HG03175 (cell line): ENCODE data around the gene CYB5A.

Experiments
- ATAC-seq: cut with Tn5 transposase; IDR thresholded peaks from one replicate; pipeline ENCODE4 v1.9.1; 2021; ENCODE audit warnings: mild to moderate bottlenecking, moderate library complexity; ENCODE audit not compliant: unreplicated experiment

CYB5A gene

DNA sequence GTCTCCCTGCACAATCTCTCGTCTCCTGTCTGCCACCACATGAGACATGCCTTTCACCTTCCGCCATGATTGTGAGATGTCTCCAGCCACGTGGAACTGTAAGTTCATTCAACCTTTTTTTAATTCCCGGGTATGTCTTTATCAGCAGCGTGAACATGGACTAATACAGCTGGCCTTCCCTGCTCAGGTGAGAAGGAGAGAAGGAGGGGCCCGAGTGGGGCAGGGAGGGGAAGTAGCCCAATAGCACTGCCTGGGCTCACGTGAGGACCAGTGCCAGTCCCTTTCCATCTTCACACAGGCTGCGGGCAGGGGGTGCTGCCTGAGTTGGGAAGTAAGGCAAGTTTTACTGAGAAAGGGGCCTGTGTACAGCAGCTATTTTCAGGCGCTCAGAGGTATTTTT lies 70.7 kb downstream of the CYB5A start:
- ATAC-seq = no peak

DNA sequence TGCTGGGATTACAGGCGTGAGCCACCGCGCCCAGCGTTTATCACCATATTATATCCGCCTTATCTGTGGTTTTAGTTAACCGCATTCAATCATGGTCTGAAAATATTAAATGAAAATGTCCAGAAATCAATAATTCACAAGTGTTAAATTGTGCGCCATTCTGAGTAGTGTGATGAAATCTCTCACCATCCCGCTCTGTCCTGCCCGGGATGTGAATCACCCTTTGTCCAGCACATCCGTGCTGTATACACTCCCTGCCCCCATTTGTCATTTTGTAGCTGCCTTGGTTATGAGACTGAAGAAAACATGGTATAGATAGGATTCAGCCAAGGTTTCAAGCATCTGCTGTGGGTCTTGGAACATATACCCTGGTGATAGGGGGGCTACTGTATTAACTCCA lies 72.7 kb downstream of the CYB5A start:
- no peak for ATAC-seq

DNA sequence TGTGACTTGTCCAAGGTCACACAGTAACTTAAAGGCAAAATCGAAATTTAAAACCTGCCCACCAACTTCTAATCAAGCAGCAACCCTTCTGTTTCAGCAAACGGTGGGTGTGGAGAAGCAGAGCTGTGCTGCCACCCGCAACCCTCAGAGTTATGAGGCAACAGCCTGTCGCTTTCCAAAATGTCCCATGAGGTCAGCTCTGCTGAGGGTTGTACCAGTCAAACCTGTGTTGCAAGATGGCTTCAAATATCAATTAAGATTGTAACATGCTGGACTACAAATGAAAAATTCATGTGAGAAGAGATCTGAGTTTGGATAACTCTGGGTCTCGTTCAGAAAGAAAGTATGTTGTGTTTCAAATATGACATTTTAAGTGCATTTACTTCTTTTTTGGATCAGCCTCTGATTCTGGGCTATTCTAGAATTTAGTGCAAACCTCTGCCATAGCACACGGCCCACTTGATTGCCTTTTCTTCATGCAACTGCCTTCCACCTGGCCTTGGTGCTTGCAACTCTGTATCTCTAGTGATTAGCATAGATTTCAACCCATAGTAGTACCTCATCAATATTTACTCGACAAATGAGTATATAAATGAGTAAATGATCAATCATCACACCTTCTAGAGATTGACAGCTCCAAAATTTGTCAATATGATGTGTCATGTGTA lies 74.2 kb downstream of the CYB5A start:
- no peak for ATAC-seq

DNA sequence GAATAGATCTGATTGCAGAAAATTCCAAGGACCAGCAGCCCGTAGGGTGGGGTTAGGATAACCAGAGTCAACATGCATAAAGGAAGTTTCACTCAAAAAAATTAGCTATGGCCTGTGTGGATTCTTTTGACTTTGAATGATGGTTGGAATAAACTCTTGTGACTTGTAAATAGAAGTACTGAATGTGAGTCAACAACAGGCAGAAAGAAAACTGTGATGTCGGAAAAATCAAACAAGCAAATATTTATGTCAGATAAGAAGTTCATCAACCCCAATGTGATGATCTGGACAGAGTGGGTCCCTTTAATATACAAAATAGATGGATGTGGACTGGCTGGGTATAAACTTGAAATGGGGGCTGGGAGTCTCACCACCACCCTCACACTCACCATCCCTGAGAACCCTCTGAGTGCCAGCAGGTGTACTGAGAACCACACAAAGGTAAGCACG lies 75.1 kb downstream of the CYB5A start:
- no peak for ATAC-seq

DNA sequence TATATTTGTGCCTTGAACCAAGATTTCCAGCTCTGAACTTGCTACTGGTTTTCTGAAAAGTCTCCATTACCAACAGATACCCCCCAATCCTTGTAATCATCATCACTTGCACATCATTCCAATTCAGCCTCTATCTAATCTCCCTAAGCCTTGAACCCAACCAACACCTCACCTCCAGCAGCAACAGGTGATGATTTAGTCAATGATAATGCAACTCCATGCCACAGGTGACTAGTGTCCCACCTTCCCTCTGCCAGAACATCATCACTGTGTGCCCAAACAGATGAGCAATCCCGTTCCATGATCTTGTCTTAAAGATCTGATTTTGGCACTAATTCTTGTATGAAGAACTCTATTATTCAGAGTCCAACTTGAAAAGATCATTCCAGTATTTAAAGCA lies 75.9 kb downstream of the CYB5A start:
- no peak for ATAC-seq

DNA sequence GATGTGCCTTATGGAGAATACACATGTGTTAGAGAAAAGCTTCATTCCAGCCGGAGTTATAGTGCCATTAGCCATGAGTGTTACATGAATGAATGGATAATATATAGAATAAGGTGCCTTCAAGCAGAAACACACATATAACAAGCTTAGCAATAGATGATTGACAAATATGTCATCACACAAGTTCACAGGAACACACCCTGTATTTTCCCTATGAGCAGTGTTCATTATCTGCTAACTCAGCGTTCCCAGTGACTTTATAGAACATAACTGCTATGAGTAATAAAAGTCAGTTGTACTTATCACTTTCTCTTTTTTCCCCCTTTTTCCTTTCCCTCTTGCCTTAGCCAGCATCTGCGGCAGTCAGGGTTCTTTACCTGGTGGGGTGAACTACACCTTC lies 78.3 kb downstream of the CYB5A start:
- ATAC-seq = no peak

DNA sequence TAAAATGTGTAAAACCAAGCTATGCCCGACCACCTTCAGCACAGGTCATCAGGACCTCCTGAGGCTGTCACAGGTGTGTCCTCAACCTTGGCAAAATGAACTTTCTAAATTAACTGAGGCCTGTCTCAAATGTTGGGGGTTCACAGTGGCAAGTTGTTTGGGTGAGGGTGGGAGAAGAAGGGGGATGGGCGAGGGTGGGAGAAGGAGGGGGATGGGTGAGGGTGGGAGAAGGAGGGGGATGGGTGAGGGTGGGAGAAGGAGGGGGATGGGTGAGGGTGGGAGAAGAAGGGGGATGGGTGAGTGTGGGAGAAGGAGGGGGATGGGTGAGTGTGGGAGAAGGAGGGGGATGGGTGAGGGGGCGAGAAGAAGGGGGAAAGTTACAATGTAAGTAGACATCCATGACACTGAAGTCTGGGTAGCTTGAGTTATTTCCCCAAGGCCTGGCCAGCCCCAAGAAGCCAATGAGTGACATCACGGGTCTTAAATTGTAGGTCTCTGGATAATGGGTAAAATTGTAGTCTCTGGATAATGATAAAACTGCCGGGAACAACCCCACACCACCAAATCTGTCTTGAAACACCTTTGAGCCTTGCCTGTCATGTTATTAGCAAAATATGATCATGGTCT lies 87.1 kb downstream of the CYB5A start:
- ATAC-seq = no peak

DNA sequence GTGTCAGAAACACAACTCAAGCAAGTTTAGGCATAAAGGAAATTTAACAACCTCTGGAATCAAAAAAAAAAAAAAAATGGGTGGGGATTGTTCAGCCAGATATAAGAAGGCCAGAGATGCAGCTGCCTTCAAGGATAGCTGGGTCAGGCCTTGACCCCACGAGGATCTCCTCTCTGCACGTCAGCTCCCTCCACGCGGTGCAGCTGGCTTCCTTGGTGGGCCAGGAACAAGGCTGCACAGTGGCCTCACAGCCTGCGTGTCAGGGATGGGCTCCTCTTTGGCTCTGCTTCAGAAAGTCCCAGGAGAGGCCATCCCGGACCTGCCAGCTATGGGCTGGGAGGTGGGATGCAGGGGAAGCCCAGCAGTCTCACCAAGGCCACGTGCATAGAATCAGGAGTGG lies 88.0 kb downstream of the CYB5A start:
- ATAC-seq = no peak
